Measurements from ENCODE around the gene BMI1. TPM values are rescaled to one million over a fixed set of nuclear protein-coding genes. Genes with fewer than 3 reads are reported as not detected.

Gene BMI1
- total RNA-seq, 4 donors from 2014 or later = 9.6 to 44.4 (median 21.4) TPM

- H3K4me1 ChIP-seq = no peaks in the 10 kb centered on the region
- TF ChIP-seq CTCF (IDR thresholded peaks at IDR 0.05) = no peak
- TF ChIP-seq POLR2A (IDR thresholded peaks at IDR 0.05) = no peak
- H3K27ac ChIP-seq = no peak overlapping the region
- H3K9me3 ChIP-seq = no peaks in the 10 kb centered on the region
- H3K36me3 ChIP-seq = no peaks in the 10 kb centered on the region
- no peaks in the 10 kb centered on the region for H3K27me3 ChIP-seq
- no peak for DNase-seq
- H3K4me3 ChIP-seq = no peak overlapping the region
- 71 to 86% methylated on average over 1 of the region's 1 CpG for WGBS, 2 donors
- intact Hi-C loops (cut with DNase I) = no loop called here
Measured at GRCh38 chr10:22365233-22365632, 44.3 kb downstream of the BMI1 start.

GRCh38 chr10:22365644-22366434 is 44.9 kb downstream of the BMI1 start:
- Histone ChIP-seq H3K27ac (no peak overlapping the region), H3K4me3 (no peak overlapping the region), H3K36me3 (no peaks in the 10 kb centered on the region), H3K27me3 (no peaks in the 10 kb centered on the region), H3K4me1 (no peaks in the 10 kb centered on the region), H3K9me3 (no peaks in the 10 kb centered on the region)
- intact Hi-C loops (cut with DNase I) = no loop called here
- no peak for DNase-seq
- 76% methylated on average over 4 of the region's 4 CpGs for WGBS, 2 donors
- TF ChIP-seq POLR2A (IDR thresholded peaks at IDR 0.05) (no peak), CTCF (IDR thresholded peaks at IDR 0.05) (no peak)

- TF ChIP-seq CTCF (IDR thresholded peaks at IDR 0.05) = no peak
- Histone ChIP-seq H3K27ac (no peak overlapping the region), H3K36me3 (no peaks in the 10 kb centered on the region), H3K27me3 (peaks cover 0 to 4% (median 0%) of the 10 kb centered on the region in 4 donors), H3K4me1 (no peaks in the 10 kb centered on the region), H3K4me3 (no peak overlapping the region), H3K9me3 (no peaks in the 10 kb centered on the region)
- DNase-seq = no peak
- intact Hi-C loops (cut with DNase I) = no loop called here
Measured at GRCh38 chr10:22366435-22366703, 45.5 kb downstream of the BMI1 start.

GRCh38 chr10:22366771-22367170 is 45.9 kb downstream of the BMI1 start:
- peaks cover 0 to 4% (median 0%) of the 10 kb centered on the region in 4 donors for H3K27me3 ChIP-seq
- no peaks in the 10 kb centered on the region for H3K36me3 ChIP-seq
- no peaks in the 10 kb centered on the region for H3K4me1 ChIP-seq
- no peaks in the 10 kb centered on the region for H3K9me3 ChIP-seq
- H3K4me3 ChIP-seq = no peak overlapping the region
- intact Hi-C loops (cut with DNase I) = no loop called here
- TF ChIP-seq CTCF (IDR thresholded peaks at IDR 0.05) (no peak), POLR2A (IDR thresholded peaks at IDR 0.05) (no peak)
- DNase-seq = no peak
- 57 to 66% methylated on average over 2 of the region's 2 CpGs for WGBS, 2 donors
- no peak overlapping the region for H3K27ac ChIP-seq

GRCh38 chr10:22367471-22367870 is 46.6 kb downstream of the BMI1 start:
- Histone ChIP-seq H3K9me3 (no peaks in the 10 kb centered on the region), H3K27ac (no peak overlapping the region), H3K4me1 (no peaks in the 10 kb centered on the region), H3K36me3 (no peaks in the 10 kb centered on the region), H3K4me3 (no peak overlapping the region), H3K27me3 (peaks cover 0 to 7% (median 0%) of the 10 kb centered on the region in 4 donors)
- TF ChIP-seq POLR2A (IDR thresholded peaks at IDR 0.05) (no peak), CTCF (IDR thresholded peaks at IDR 0.05) (no peak)
- intact Hi-C loops (cut with DNase I) = no loop called here
- 83 to 95% methylated on average over 1 of the region's 1 CpG for WGBS, 2 donors
- no peak for DNase-seq

Data from esophagus squamous epithelium (tissue), 5 donors.